Calu3 (cell line): Measurements from ENCODE around the gene SHANK2. TPM values are rescaled to one million over a fixed set of nuclear protein-coding genes. Genes with fewer than 3 reads are reported as not detected.

Source experiments
- BruUV-seq: library from RNA; stranded (reverse); fragments of 400-500 nt; replicated peaks from 2 replicates; lab custom pipeline; 2021; lab: Mats Ljungman, UMichigan
- CTCF ChIA-PET: fragments of 300-600 bp; sonication (Branson Sonifier 250); formaldehyde crosslinking; loops from one replicate; lab custom pipeline; 2022; ENCODE audit warnings: antibody characterized with exemption; lab: Charles Lee
- DNase-seq: peaks from one replicate; pipeline ENCODE4 v3.0.0; 2022
- H3K27ac Mint-ChIP-seq: one replicate; pipeline ENCODE4 v1.8.0; 2022; ENCODE audit warnings: mixed read lengths; ENCODE audit not compliant: unreplicated experiment
- H3K27me3 Mint-ChIP-seq: one replicate; pipeline ENCODE4 v1.8.0; 2022; ENCODE audit warnings: mixed read lengths; ENCODE audit not compliant: unreplicated experiment
- H3K36me3 Mint-ChIP-seq: one replicate; pipeline ENCODE4 v1.8.0; 2022; ENCODE audit warnings: mild to moderate bottlenecking, moderate library complexity, mixed read lengths; ENCODE audit not compliant: insufficient read depth, unreplicated experiment
- H3K4me1 Mint-ChIP-seq: one replicate; pipeline ENCODE4 v1.8.0; 2022; ENCODE audit warnings: mild to moderate bottlenecking, low read depth, mixed read lengths; ENCODE audit not compliant: unreplicated experiment
- H3K4me3 Mint-ChIP-seq: one replicate; pipeline ENCODE4 v1.8.0; 2022; ENCODE audit warnings: mild to moderate bottlenecking, low read depth, moderate library complexity, mixed read lengths; ENCODE audit not compliant: unreplicated experiment
- H3K9me3 Mint-ChIP-seq: one replicate; pipeline ENCODE4 v1.8.0; 2022; ENCODE audit warnings: low read depth, mixed read lengths; ENCODE audit not compliant: unreplicated experiment
- intact Hi-C: fragments of 100-400 bp; cut with micrococcal nuclease; formaldehyde crosslinking; loops from one replicate; pipeline ENCODE4 v1.10.0; 2022; ENCODE audit not compliant: unreplicated experiment
- total RNA-seq: library from RNA; stranded (reverse); gene quantifications from 2 replicates; pipeline ENCODE4 v1.2.3, GENCODE V29; 2022
- TF ChIP-seq, protein P1 (sequence below): fragments of 200-600 bp; IDR thresholded peaks from one replicate; pipeline ENCODE4 v1.8.0; 2022; ENCODE audit warnings: antibody characterized with exemption; ENCODE audit not compliant: unreplicated experiment

Gene SHANK2
- total RNA-seq, 1 experiment from 2014 or later, result 118 TPM

DNA sequence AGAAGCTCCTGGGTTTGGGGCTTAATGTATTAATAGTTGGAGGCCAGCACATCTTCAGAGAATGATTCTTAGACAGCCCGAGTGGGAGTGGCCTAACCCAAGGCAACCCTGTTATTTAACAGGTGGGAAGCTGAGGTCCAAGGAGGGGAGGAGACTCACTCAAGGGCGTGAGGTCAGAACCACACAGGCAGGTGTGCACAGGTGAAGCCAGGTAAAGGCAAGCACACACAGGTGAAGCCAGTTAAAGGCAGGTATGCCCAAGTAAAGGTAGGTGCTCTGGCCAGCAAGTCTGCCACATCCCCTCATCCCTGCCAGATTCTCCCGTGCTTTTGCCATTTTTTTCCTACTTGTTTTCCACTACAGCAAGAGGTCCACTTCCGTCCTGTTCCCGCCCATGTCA is 2.9 kb upstream of the SHANK2 start:
- CTCF ChIA-PET, result no interaction called here
- Mint-ChIP-seq H3K4me1 (peaks cover 36% of the 10 kb centered on the region), H3K9me3 (no peaks in the 10 kb centered on the region), H3K27me3 (no peaks in the 10 kb centered on the region), H3K27ac (no peak overlapping the region), H3K4me3 (no peak overlapping the region), H3K36me3 (peaks cover 36% of the 10 kb centered on the region)
- TF ChIP-seq, protein P1, sequence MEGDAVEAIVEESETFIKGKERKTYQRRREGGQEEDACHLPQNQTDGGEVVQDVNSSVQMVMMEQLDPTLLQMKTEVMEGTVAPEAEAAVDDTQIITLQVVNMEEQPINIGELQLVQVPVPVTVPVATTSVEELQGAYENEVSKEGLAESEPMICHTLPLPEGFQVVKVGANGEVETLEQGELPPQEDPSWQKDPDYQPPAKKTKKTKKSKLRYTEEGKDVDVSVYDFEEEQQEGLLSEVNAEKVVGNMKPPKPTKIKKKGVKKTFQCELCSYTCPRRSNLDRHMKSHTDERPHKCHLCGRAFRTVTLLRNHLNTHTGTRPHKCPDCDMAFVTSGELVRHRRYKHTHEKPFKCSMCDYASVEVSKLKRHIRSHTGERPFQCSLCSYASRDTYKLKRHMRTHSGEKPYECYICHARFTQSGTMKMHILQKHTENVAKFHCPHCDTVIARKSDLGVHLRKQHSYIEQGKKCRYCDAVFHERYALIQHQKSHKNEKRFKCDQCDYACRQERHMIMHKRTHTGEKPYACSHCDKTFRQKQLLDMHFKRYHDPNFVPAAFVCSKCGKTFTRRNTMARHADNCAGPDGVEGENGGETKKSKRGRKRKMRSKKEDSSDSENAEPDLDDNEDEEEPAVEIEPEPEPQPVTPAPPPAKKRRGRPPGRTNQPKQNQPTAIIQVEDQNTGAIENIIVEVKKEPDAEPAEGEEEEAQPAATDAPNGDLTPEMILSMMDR, result no peak
- no peak for DNase-seq
- intact Hi-C loops, result no loop called here
- BruUV-seq, result no TSS peak

DNA sequence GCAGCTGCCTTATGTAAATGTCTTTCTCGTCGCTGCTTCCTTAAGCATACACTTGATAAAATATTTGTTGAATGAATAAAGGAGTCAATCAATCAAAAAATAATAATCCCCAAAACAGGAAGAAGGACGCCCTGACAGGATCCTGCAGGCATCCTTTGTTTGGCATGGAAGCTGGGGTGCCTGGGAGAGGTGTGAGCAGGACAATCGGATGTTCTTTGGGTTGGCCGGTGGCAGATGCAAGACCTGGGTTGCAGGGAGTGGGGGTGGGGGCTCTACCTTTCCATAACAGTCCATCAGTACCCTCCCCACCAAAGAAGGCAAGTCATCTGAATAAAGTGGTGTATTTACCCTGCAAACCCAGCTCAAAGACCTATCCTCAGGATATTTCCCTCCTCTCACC is 1.4 kb upstream of the SHANK2 start:
- H3K4me3 Mint-ChIP-seq, result peak overlapping the region; percentile 87
- no TSS peak for BruUV-seq
- H3K27me3 Mint-ChIP-seq, result no peaks in the 10 kb centered on the region
- CTCF ChIA-PET, result interaction anchor here (1.1 to 3.0 kb wide), 5 partner anchors 28 to 172 kb away, joined by 3 to 24 read pairs (median 9); no protein-coding TSS in a partner anchor
- TF ChIP-seq, protein P1, result no peak
- no peaks in the 10 kb centered on the region for H3K9me3 Mint-ChIP-seq
- peak; percentile 20 for DNase-seq
- peaks cover 40% of the 10 kb centered on the region for H3K36me3 Mint-ChIP-seq
- intact Hi-C loops, result loop anchor here (1.0 to 5.0 kb wide), 3 partner anchors 31 to 89 kb away; no protein-coding TSS in a partner anchor
- H3K4me1 Mint-ChIP-seq, result peaks cover 46% of the 10 kb centered on the region
- H3K27ac Mint-ChIP-seq, result peak overlapping the region; percentile 74

DNA sequence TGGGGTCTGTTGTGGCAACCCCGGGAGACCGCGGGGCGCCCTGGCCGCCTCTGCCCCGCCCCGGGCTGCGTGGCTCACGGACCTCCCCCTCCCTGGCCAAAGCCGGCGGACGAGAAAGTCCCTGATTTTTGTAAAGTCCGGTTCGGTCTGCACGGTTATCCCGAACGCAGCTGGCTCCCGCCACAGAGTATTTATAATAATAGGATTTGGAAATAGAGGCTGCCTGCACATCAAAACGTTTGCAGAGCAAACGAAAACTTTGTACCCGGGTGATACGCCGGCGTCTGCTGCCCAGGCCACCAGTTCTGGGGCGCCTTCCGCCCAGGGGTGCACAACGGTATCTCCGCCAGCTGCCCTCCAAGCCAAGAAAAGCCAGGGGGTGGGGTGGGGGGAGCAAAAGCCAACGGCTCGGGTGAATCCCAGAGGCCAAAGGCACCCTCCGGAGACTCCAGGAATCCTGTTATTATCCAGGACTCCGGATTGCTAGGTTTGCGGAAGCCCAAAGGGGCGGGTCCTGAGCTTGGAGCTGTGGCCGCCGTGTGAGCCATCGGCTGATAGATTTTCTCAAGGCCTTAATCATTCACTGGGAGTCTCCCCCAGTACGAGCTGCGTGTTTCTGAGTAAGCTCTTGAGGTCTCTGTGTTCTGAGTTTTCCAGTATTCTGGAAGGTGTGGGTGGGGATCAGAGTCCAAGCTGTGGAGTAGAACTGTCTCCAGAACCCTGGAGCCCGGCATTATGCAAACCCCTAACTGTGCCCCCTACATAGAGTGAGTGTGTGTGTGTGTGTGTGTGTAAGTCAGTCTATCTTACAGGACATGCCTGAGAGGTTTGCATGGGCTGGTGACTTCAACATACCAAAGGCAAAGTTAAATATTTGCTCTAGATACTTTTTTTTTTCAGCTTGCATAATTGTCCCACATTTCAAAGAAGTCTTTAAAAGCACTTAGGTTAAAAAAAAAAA is 673 bp upstream of the SHANK2 start:
- TF ChIP-seq, protein P1, result no peak
- CTCF ChIA-PET, result interaction anchor here (0.5 to 3.0 kb wide), 9 partner anchors 12 to 1010 kb away, joined by 3 to 24 read pairs (median 8); no protein-coding TSS in a partner anchor

DNA sequence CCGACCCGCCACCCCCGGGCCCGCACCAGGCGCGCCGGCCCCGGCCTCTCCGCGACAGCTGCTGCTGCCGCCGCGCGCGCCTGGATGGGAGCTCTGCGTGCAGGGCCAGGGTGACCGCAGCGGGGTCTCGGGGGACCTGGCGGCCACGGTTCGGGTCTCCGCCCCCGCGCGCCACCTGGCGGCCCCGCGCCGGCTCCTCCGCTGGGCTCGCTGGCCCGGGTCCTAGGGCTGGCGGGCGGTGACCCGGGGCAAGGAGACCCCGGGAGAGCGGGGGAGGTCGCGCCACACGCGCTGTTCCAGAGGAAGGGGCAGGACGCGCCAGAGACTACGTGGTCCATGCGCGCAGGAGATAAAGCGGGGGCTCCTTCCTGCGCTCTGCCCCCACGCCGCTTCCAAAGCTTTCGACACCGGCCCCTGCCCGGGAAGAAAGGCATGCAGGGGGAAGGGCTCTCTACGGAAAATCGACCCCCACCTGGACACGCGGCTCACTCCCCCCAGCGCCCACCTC is 562 bp downstream of the SHANK2 start:
- H3K27me3 Mint-ChIP-seq, result no peaks in the 10 kb centered on the region
- TF ChIP-seq, protein P1, result peak; percentile 77
- CTCF ChIA-PET, result interaction anchor here (0.8 to 3.0 kb wide), 6 partner anchors 11 to 131 kb away, joined by 3 to 24 read pairs (median 6); no protein-coding TSS in a partner anchor
- peak; percentile 79 for DNase-seq
- H3K4me1 Mint-ChIP-seq, result peaks cover 46% of the 10 kb centered on the region
- H3K9me3 Mint-ChIP-seq, result no peaks in the 10 kb centered on the region
- H3K27ac Mint-ChIP-seq, result peak overlapping the region; percentile 67
- H3K36me3 Mint-ChIP-seq, result peaks cover 45% of the 10 kb centered on the region
- peak overlapping the region; percentile 87 for H3K4me3 Mint-ChIP-seq
- intact Hi-C loops, result loop anchor here (2.0 to 5.0 kb wide), 2 partner anchors 47 to 90 kb away; no protein-coding TSS in a partner anchor
- BruUV-seq, result TSS peak; percentile 23

More for the DNA sequence above, 673 bp upstream of the SHANK2 start:
- H3K27me3 Mint-ChIP-seq, result no peaks in the 10 kb centered on the region
- peaks cover 46% of the 10 kb centered on the region for H3K4me1 Mint-ChIP-seq
- peaks cover 40% of the 10 kb centered on the region for H3K36me3 Mint-ChIP-seq
- H3K9me3 Mint-ChIP-seq, result no peaks in the 10 kb centered on the region
- peak overlapping the region; percentile 74 for H3K27ac Mint-ChIP-seq
- BruUV-seq, result TSS peak; percentile 72
- H3K4me3 Mint-ChIP-seq, result peak overlapping the region; percentile 87
- peak; percentile 77 for DNase-seq
- intact Hi-C loops, result loop anchor here (1.0 to 5.0 kb wide), 3 partner anchors 31 to 89 kb away; no protein-coding TSS in a partner anchor
